Right lobe of liver (tissue), 4 donors: ENCODE data around the gene PVALEF.

Experiments used
- POLR2A ChIP-seq: fragments of 450-650 bp; IDR thresholded peaks from one replicate; pipeline ENCODE4 v1.6.1; 2017; ENCODE audit warnings: antibody characterized with exemption, mild to moderate bottlenecking
- TF ChIP-seq, protein P1 (sequence below), 4 donors: fragments of 200-600 bp in 3 of 4; fragments of 450-650 bp in 1 of 4; IDR thresholded peaks; one replicate each; pipeline versions ENCODE4 v1.5.1 to v1.8.0; 2016 to 2022; ENCODE audit warnings: antibody characterized with exemption in 4 of 4, mild to moderate bottlenecking in 2 of 4
- donor health status: DM: no; HTN: no; CAD: no.
- donor health status: DM: no; HTN: no; CAD: no.
- donor health status: DM: no; HTN: yes; CAD: no.

DNA sequence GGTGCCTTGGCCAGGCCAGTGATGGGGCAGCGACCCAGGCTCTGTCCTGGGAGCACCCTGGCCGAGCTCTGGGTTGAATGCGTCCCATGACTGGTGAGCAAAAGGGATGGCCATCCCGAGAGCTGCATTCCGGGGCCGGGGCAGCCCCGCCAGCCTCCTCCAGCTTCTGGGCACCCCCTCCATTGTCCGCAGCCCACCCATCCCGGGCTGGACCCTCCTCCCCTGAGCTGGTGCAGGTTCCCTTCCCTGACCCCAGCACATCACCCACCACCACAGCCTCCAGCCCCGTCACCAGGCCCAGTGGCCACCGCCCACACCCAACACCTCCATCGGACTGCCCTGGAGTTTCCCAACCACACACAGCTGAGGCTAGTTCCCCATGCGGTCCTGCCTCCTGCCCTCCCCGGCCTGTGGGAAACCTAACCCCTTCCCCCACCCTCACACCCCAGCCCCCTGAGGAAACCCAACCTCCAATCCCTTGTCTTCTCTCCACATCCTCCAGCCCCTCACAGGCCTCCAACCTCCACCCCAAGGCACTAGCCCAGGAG is 16.2 kb upstream of the PVALEF start:
- TF ChIP-seq, protein P1, sequence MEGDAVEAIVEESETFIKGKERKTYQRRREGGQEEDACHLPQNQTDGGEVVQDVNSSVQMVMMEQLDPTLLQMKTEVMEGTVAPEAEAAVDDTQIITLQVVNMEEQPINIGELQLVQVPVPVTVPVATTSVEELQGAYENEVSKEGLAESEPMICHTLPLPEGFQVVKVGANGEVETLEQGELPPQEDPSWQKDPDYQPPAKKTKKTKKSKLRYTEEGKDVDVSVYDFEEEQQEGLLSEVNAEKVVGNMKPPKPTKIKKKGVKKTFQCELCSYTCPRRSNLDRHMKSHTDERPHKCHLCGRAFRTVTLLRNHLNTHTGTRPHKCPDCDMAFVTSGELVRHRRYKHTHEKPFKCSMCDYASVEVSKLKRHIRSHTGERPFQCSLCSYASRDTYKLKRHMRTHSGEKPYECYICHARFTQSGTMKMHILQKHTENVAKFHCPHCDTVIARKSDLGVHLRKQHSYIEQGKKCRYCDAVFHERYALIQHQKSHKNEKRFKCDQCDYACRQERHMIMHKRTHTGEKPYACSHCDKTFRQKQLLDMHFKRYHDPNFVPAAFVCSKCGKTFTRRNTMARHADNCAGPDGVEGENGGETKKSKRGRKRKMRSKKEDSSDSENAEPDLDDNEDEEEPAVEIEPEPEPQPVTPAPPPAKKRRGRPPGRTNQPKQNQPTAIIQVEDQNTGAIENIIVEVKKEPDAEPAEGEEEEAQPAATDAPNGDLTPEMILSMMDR (IDR thresholded peaks at IDR 0.05), result no peak
- no peak for TF ChIP-seq POLR2A
